SK-N-SH treated with all-trans-retinoic acid at 6 μM for 48 hours (cell line): ENCODE measurements around the gene TAAR5.

ENCODE experiments used
- ATAC-seq: fragments of 200-7000 bp; cut with Tn5 transposase; 3 replicates; pipeline ENCODE4 v1.9.1; 2020; ENCODE audit warnings: mild to moderate bottlenecking, moderate library complexity
- ARNTL ChIP-seq: fragments of 450-650 bp; formaldehyde crosslinking; IDR thresholded peaks from 2 replicates; pipeline ENCODE4 v1.5.0; 2020; ENCODE audit warnings: low read depth, mild to moderate bottlenecking, moderate library complexity, borderline replicate concordance
- BACH2 ChIP-seq: fragments of 250-450 bp; sonication (Bioruptor Pico); IDR thresholded peaks from 2 replicates; pipeline ENCODE4 v1.9.0; 2021; ENCODE audit warnings: mild to moderate bottlenecking, borderline replicate concordance
- ESRRG ChIP-seq: fragments of 250-450 bp; sonication (Bioruptor Pico); IDR thresholded peaks from 2 replicates; pipeline ENCODE4 v1.6.1; 2021; ENCODE audit warnings: mild to moderate bottlenecking
- GLIS3 ChIP-seq: fragments of 250-450 bp; sonication (Bioruptor Pico); IDR thresholded peaks from 2 replicates; pipeline ENCODE4 v1.5.0; 2020; ENCODE audit warnings: mild to moderate bottlenecking, moderate library complexity
- ISL1 ChIP-seq: fragments of 250-450 bp; sonication (Bioruptor Pico); IDR thresholded peaks from 2 replicates; pipeline ENCODE4 v2.1.2; 2022; ENCODE audit warnings: mild to moderate bottlenecking, moderate library complexity
- OSR1 ChIP-seq: fragments of 250-450 bp; sonication (Bioruptor Pico); IDR thresholded peaks from 2 replicates; pipeline ENCODE4 v1.8.0; 2022; ENCODE audit warnings: moderate library complexity, mild to moderate bottlenecking, inconsistent platforms
- PPARA ChIP-seq: fragments of 250-450 bp; sonication (Bioruptor Pico); IDR thresholded peaks from 2 replicates; pipeline ENCODE4 v1.5.0; 2020; ENCODE audit warnings: mild to moderate bottlenecking, borderline replicate concordance
- RARB ChIP-seq: fragments of 250-450 bp; sonication (Bioruptor Pico); IDR thresholded peaks from 2 replicates; pipeline ENCODE4 v1.8.0; 2021; ENCODE audit warnings: mild to moderate bottlenecking, moderate library complexity
- SNAI2 ChIP-seq: fragments of 250-450 bp; sonication (Bioruptor Pico); IDR thresholded peaks from 2 replicates; pipeline ENCODE4 v1.5.0; 2020; ENCODE audit warnings: mild to moderate bottlenecking, moderate library complexity
- TCF4 ChIP-seq: fragments of 250-450 bp; sonication (Bioruptor Pico); IDR thresholded peaks from 2 replicates; pipeline ENCODE4 v1.8.0; 2021; ENCODE audit warnings: mild to moderate bottlenecking, moderate library complexity, borderline replicate concordance
- TOX ChIP-seq: fragments of 250-450 bp; sonication (Bioruptor Pico); IDR thresholded peaks from 2 replicates; pipeline ENCODE4 v1.8.0; 2021; ENCODE audit warnings: mild to moderate bottlenecking, moderate library complexity, borderline replicate concordance
- ZC3H10 ChIP-seq: fragments of 250-450 bp; sonication (Bioruptor Pico); IDR thresholded peaks from 2 replicates; pipeline ENCODE4 v1.5.1; 2021; ENCODE audit warnings: mild to moderate bottlenecking, moderate library complexity
- ZFP3 ChIP-seq: fragments of 250-450 bp; sonication (Bioruptor Pico); IDR thresholded peaks from 2 replicates; pipeline ENCODE4 v1.5.0; 2020; ENCODE audit warnings: mild to moderate bottlenecking, moderate library complexity
- ZFP30 ChIP-seq: fragments of 450-650 bp; formaldehyde crosslinking; IDR thresholded peaks from 2 replicates; pipeline ENCODE4 v1.5.0; 2022; ENCODE audit warnings: mild to moderate bottlenecking, moderate library complexity
- ZNF565 ChIP-seq: fragments of 450-650 bp; formaldehyde crosslinking; conservative IDR thresholded peaks from 2 replicates; pipeline ENCODE4 v1.5.0; 2020; ENCODE audit warnings: low read depth, mild to moderate bottlenecking, moderate library complexity
- ZNF70 ChIP-seq: fragments of 450-650 bp; formaldehyde crosslinking; IDR thresholded peaks from 2 replicates; pipeline ENCODE4 v1.5.0; 2020; ENCODE audit warnings: mild to moderate bottlenecking, moderate library complexity
- ZNF8 ChIP-seq: fragments of 450-650 bp; formaldehyde crosslinking; IDR thresholded peaks from 2 replicates; pipeline ENCODE4 v1.5.0; 2020; ENCODE audit warnings: mild to moderate bottlenecking, moderate library complexity
- TF ChIP-seq, protein P1 (sequence below): fragments of 250-450 bp; sonication (Bioruptor Pico); IDR thresholded peaks from 2 replicates; pipeline ENCODE4 v1.8.0; 2020; ENCODE audit warnings: mild to moderate bottlenecking, moderate library complexity, borderline replicate concordance
- TF ChIP-seq, protein P2 (sequence below): fragments of 250-450 bp; sonication (Bioruptor Pico); IDR thresholded peaks from 2 replicates; pipeline ENCODE4 v1.5.1; 2020; ENCODE audit warnings: low read depth, mild to moderate bottlenecking, moderate library complexity
- TF ChIP-seq, protein P3 (sequence below): fragments of 250-450 bp; sonication (Bioruptor Pico); IDR thresholded peaks from 2 replicates; pipeline ENCODE4 v1.5.1; 2021; ENCODE audit warnings: mild to moderate bottlenecking, moderate library complexity
- TF ChIP-seq, protein P4 (sequence below): fragments of 250-450 bp; sonication (Bioruptor Pico); IDR thresholded peaks from 2 replicates; pipeline ENCODE4 v1.5.0; 2020; ENCODE audit warnings: mild to moderate bottlenecking, moderate library complexity
- TF ChIP-seq, protein P5 (sequence below): fragments of 250-450 bp; sonication (Bioruptor Pico); IDR thresholded peaks from 2 replicates; pipeline ENCODE4 v1.8.0; 2021; ENCODE audit warnings: low read depth, mild to moderate bottlenecking, moderate library complexity, borderline replicate concordance

TAAR5 gene

DNA sequence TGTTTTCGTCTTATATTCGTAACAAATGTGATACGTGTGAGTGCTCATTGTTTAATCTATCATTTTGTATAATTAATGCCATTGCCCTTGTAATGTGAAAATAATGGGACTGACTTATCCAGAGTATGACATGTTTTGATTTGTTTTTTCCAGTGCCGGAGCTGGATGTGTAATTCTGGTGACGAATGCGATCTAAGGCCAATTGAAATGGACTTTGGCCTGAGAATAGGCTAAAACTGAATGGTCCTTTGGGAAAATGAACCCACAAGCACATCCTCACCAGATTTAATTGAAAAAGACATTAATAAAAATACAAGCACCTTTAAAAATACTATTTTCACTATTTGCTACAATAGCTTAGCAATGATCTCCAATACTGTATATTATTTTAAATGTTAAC lies 6.7 kb upstream of the TAAR5 start (continued):
- TF ChIP-seq ARNTL (CRISPR knock-in tag) = no peak

DNA sequence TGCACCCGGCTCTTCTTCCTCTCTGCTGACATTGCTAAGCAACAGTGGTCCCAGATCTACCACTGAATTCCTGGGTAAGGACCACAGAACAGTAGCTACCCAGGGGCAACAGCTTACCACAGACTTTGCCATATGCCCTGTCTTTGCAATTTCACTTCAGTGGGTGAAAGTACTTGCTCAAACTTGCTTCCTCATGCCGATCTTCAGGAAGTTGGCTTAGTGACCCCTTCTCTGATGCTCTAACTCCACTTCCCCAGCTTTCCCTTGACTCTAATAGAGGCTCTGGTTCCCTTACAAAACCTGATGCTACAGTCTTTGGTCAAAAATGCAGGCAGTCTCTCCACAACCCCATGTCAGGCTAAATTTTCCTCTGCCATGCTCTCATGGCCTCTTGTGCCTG lies 3.3 kb upstream of the TAAR5 start:
- no peak for ATAC-seq
- TF ChIP-seq BACH2 (CRISPR knock-in tag) (no peak), ZNF565 (CRISPR knock-in tag) (no peak), RARB (no peak), ZNF8 (CRISPR knock-in tag) (no peak), OSR1 (CRISPR knock-in tag) (no peak), PPARA (CRISPR knock-in tag) (no peak), SNAI2 (CRISPR knock-in tag) (no peak), ARNTL (CRISPR knock-in tag) (no peak), ZNF70 (no peak), ZC3H10 (CRISPR knock-in tag) (no peak), ZFP30 (CRISPR knock-in tag) (no peak)
- TF ChIP-seq, protein P1, sequence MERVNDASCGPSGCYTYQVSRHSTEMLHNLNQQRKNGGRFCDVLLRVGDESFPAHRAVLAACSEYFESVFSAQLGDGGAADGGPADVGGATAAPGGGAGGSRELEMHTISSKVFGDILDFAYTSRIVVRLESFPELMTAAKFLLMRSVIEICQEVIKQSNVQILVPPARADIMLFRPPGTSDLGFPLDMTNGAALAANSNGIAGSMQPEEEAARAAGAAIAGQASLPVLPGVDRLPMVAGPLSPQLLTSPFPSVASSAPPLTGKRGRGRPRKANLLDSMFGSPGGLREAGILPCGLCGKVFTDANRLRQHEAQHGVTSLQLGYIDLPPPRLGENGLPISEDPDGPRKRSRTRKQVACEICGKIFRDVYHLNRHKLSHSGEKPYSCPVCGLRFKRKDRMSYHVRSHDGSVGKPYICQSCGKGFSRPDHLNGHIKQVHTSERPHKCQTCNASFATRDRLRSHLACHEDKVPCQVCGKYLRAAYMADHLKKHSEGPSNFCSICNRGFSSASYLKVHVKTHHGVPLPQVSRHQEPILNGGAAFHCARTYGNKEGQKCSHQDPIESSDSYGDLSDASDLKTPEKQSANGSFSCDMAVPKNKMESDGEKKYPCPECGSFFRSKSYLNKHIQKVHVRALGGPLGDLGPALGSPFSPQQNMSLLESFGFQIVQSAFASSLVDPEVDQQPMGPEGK = no peak
- TF ChIP-seq, protein P2, sequence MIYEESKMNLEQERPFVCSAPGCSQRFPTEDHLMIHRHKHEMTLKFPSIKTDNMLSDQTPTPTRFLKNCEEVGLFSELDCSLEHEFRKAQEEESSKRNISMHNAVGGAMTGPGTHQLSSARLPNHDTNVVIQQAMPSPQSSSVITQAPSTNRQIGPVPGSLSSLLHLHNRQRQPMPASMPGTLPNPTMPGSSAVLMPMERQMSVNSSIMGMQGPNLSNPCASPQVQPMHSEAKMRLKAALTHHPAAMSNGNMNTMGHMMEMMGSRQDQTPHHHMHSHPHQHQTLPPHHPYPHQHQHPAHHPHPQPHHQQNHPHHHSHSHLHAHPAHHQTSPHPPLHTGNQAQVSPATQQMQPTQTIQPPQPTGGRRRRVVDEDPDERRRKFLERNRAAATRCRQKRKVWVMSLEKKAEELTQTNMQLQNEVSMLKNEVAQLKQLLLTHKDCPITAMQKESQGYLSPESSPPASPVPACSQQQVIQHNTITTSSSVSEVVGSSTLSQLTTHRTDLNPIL (CRISPR knock-in tag) = no peak
- TF ChIP-seq, protein P3, sequence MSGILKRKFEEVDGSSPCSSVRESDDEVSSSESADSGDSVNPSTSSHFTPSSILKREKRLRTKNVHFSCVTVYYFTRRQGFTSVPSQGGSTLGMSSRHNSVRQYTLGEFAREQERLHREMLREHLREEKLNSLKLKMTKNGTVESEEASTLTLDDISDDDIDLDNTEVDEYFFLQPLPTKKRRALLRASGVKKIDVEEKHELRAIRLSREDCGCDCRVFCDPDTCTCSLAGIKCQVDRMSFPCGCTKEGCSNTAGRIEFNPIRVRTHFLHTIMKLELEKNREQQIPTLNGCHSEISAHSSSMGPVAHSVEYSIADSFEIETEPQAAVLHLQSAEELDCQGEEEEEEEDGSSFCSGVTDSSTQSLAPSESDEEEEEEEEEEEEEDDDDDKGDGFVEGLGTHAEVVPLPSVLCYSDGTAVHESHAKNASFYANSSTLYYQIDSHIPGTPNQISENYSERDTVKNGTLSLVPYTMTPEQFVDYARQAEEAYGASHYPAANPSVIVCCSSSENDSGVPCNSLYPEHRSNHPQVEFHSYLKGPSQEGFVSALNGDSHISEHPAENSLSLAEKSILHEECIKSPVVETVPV = no peak
- TF ChIP-seq, protein P4, sequence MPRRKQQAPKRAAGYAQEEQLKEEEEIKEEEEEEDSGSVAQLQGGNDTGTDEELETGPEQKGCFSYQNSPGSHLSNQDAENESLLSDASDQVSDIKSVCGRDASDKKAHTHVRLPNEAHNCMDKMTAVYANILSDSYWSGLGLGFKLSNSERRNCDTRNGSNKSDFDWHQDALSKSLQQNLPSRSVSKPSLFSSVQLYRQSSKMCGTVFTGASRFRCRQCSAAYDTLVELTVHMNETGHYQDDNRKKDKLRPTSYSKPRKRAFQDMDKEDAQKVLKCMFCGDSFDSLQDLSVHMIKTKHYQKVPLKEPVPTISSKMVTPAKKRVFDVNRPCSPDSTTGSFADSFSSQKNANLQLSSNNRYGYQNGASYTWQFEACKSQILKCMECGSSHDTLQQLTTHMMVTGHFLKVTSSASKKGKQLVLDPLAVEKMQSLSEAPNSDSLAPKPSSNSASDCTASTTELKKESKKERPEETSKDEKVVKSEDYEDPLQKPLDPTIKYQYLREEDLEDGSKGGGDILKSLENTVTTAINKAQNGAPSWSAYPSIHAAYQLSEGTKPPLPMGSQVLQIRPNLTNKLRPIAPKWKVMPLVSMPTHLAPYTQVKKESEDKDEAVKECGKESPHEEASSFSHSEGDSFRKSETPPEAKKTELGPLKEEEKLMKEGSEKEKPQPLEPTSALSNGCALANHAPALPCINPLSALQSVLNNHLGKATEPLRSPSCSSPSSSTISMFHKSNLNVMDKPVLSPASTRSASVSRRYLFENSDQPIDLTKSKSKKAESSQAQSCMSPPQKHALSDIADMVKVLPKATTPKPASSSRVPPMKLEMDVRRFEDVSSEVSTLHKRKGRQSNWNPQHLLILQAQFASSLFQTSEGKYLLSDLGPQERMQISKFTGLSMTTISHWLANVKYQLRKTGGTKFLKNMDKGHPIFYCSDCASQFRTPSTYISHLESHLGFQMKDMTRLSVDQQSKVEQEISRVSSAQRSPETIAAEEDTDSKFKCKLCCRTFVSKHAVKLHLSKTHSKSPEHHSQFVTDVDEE (CRISPR knock-in tag) = no peak
- TF ChIP-seq, protein P5, sequence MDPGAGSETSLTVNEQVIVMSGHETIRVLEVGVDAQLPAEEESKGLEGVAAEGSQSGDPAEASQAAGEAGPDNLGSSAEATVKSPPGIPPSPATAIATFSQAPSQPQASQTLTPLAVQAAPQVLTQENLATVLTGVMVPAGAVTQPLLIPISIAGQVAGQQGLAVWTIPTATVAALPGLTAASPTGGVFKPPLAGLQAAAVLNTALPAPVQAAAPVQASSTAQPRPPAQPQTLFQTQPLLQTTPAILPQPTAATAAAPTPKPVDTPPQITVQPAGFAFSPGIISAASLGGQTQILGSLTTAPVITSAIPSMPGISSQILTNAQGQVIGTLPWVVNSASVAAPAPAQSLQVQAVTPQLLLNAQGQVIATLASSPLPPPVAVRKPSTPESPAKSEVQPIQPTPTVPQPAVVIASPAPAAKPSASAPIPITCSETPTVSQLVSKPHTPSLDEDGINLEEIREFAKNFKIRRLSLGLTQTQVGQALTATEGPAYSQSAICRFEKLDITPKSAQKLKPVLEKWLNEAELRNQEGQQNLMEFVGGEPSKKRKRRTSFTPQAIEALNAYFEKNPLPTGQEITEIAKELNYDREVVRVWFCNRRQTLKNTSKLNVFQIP (CRISPR knock-in tag) = no peak

DNA sequence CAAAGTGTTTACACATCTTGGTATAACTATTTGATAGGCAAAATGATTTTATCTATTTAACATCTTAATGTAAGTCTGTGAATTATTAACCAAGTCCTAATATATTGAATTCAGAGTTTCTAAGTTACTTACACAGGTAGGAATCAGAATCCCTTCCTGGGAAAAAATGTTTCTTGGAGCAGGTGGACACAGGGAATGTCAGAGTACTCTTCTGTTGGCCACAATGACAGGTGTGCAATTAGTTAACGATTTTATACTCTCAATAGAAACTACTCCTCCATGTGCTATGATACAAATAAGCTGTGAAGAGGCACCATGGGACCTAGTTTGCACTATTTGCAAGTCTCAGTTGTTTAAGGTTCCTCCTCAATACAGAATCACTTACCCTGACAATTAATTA lies 821 bp upstream of the TAAR5 start:
- no peak for ATAC-seq
- no peak for TF ChIP-seq BACH2 (CRISPR knock-in tag)
- TF ChIP-seq ZNF8 (CRISPR knock-in tag) = no peak
- no peak for TF ChIP-seq ZNF565 (CRISPR knock-in tag)
- no peak for TF ChIP-seq TOX (CRISPR knock-in tag)
- TF ChIP-seq, protein P1 = no peak
- TF ChIP-seq PPARA (CRISPR knock-in tag) = no peak
- TF ChIP-seq TCF4 (CRISPR knock-in tag) = no peak
- TF ChIP-seq ZFP3 (CRISPR knock-in tag) = no peak
- no peak for TF ChIP-seq RARB
- no peak for TF ChIP-seq ESRRG (CRISPR knock-in tag)
- no peak for TF ChIP-seq ZFP30 (CRISPR knock-in tag)
- TF ChIP-seq GLIS3 (CRISPR knock-in tag) = no peak
- TF ChIP-seq, protein P3 = no peak
- TF ChIP-seq ISL1 (CRISPR knock-in tag) = no peak
- TF ChIP-seq SNAI2 (CRISPR knock-in tag) = no peak
- TF ChIP-seq ZC3H10 (CRISPR knock-in tag) = no peak
- TF ChIP-seq, protein P2 (CRISPR knock-in tag) = no peak
- TF ChIP-seq OSR1 (CRISPR knock-in tag) = no peak
